Endothelial cell of umbilical vein (primary cell): ENCODE measurements around the gene PYCR2.

Experiments used
- POLR2A ChIP-seq: IDR thresholded peaks from 2 replicates; pipeline ENCODE4 v1.6.1; 2012; ENCODE audit warnings: low read depth, mild to moderate bottlenecking, control low read depth, low read length
- POLR2AphosphoS5 ChIP-seq: IDR thresholded peaks from 2 replicates; pipeline ENCODE4 v1.6.1; 2012; ENCODE audit warnings: low read depth, mild to moderate bottlenecking, control low read depth, low read length, moderate library complexity; ENCODE audit not compliant: insufficient read depth
- TF ChIP-seq, protein P1 (sequence below), 2 donors: IDR thresholded peaks; 1 replicate in 1 of 2; 2 replicates in 1 of 2; pipeline ENCODE4 v1.5.1; 2011; ENCODE audit warnings: low read length in 2 of 2, mild to moderate bottlenecking in 2 of 2, moderate library complexity in 2 of 2, control low read depth in 1 of 2, inconsistent platforms in 1 of 2, low read depth in 1 of 2; ENCODE audit not compliant: insufficient read depth in 1 of 2; ENCODE audit errors: extremely low read depth in 1 of 2
- TF ChIP-seq, protein P2 (sequence below): IDR thresholded peaks from 2 replicates; pipeline ENCODE4 v1.6.1; 2011; ENCODE audit not compliant: insufficient read depth, insufficient read length

DNA sequence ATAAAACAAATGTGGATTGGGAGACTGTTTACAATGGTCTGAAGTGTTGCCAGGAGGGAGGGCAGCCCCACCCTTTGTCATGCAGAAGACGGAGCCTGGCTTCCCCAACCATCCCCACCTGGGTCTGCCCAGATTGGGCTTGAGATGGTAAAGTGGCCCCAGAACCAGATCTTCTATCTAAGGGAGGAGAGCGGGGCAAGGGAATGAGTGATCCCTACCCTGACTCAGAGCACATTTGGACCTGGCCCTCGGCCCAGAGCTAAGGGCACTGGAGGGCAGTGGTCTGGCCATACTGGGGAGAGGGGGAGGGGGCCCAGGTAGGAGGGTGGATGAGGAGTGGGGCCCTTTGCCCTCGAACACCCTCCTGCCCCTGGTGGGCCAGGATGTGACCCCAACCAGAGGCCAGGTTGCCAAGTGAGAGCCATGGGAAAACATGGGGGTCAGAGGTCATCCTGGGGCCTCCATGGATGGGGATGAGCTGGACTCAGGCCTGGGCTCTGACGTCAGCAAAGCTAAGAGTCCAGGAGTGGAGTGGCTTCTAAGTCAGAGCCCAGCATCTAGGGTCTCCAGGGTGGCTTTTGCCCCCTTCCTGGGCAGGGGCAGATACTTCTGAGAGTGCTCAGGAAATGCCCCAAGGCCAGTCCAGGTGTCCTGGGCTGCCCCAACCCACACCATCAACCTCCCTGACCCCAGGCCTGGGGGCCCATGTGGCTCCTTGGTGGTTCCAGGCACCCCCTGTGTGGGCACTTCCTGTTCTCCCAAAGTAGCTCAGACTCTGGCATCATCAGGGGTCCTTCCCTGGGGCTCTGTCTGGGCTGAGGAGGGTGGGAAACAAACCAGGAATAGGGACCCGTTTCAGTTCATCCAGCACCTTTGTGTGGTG is 33.5 kb downstream of the PYCR2 start:
- TF ChIP-seq, protein P1, sequence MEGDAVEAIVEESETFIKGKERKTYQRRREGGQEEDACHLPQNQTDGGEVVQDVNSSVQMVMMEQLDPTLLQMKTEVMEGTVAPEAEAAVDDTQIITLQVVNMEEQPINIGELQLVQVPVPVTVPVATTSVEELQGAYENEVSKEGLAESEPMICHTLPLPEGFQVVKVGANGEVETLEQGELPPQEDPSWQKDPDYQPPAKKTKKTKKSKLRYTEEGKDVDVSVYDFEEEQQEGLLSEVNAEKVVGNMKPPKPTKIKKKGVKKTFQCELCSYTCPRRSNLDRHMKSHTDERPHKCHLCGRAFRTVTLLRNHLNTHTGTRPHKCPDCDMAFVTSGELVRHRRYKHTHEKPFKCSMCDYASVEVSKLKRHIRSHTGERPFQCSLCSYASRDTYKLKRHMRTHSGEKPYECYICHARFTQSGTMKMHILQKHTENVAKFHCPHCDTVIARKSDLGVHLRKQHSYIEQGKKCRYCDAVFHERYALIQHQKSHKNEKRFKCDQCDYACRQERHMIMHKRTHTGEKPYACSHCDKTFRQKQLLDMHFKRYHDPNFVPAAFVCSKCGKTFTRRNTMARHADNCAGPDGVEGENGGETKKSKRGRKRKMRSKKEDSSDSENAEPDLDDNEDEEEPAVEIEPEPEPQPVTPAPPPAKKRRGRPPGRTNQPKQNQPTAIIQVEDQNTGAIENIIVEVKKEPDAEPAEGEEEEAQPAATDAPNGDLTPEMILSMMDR (IDR thresholded peaks at IDR 0.05; ENCODE audit: extremely low read depth in 1 of 2, insufficient read depth in 1 of 2, low read depth in 1 of 2, low read length in 2 of 2), result no peak
- TF ChIP-seq POLR2AphosphoS5, result no peak
- no peak for TF ChIP-seq POLR2A
- TF ChIP-seq, protein P2, sequence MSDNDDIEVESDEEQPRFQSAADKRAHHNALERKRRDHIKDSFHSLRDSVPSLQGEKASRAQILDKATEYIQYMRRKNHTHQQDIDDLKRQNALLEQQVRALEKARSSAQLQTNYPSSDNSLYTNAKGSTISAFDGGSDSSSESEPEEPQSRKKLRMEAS, result no peak
